Suprapubic skin (tissue), 4 donors: Measurements from ENCODE around the gene CLIP1.

ENCODE experiments used
- CTCF ChIP-seq, 2 donors: fragments of 200-600 bp in 1 of 2; fragments of 450-650 bp in 1 of 2; sonication (generic) in 1 of 2; IDR thresholded peaks; one replicate each; pipeline ENCODE4 v1.5.1; 2016 to 2019; ENCODE audit warnings: antibody characterized with exemption in 2 of 2, mild to moderate bottlenecking in 1 of 2, moderate library complexity in 1 of 2
- EP300 ChIP-seq: sonication (generic); formaldehyde crosslinking; IDR thresholded peaks from one replicate; pipeline ENCODE4 v1.6.1; 2017; ENCODE audit warnings: antibody characterized with exemption
- POLR2A ChIP-seq, 2 donors: fragments of 450-650 bp; IDR thresholded peaks; one replicate each; pipeline ENCODE4 v1.6.1; 2017; ENCODE audit warnings: antibody characterized with exemption in 2 of 2, mild to moderate bottlenecking in 2 of 2, moderate library complexity in 2 of 2
- POLR2AphosphoS5 ChIP-seq, 3 donors: sonication (generic); formaldehyde crosslinking; IDR thresholded peaks; one replicate each; pipeline ENCODE4 v1.6.1; 2017; ENCODE audit warnings: antibody characterized with exemption in 3 of 3

DNA sequence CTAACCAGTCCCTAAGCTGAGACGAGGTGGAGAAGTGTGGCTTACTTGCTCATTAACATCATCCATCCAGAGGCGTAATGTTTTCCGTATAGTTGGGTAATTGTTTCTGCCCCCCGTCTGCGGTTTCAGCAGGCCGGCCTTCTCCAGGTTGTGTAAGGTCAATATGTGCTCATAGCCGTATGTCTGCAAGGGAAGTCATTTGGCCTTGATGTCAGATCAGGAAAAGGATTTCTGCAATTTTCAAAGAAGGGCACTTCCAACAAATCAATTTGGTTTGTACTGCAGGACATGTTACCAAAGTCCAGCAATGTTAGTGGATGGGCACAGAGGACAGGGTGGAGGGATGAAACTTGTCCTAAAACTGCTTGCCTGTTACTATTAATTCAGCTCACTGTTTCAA lies 186.7 kb downstream of the CLIP1 start:
- TF ChIP-seq POLR2A (IDR thresholded peaks at IDR 0.05), result no peak
- no peak for TF ChIP-seq CTCF (IDR thresholded peaks at IDR 0.05)
- no peak for TF ChIP-seq POLR2AphosphoS5 (IDR thresholded peaks at IDR 0.05)
- TF ChIP-seq EP300, result no peak
